Gastrocnemius medialis (tissue), 4 donors: ENCODE measurements around the gene PIR.

ENCODE experiments used
- POLR2A ChIP-seq, 2 donors: fragments of 450-650 bp; IDR thresholded peaks; one replicate each; pipeline ENCODE4 v1.6.1; 2017; ENCODE audit warnings: antibody characterized with exemption in 2 of 2, mild to moderate bottlenecking in 2 of 2, moderate library complexity in 2 of 2
- TF ChIP-seq, protein P1 (sequence below), 5 experiments: fragments of 450-650 bp in 3 of 5; fragments of 200-600 bp in 2 of 5; sonication (generic) in 2 of 5; IDR thresholded peaks in 4 of 5; conservative IDR thresholded peaks in 1 of 5; 1 replicate in 4 of 5; 2 replicates in 1 of 5; pipeline ENCODE4 v1.5.1; 2016 to 2019; ENCODE audit warnings: antibody characterized with exemption in 5 of 5, mild to moderate bottlenecking in 3 of 5, moderate library complexity in 3 of 5

DNA sequence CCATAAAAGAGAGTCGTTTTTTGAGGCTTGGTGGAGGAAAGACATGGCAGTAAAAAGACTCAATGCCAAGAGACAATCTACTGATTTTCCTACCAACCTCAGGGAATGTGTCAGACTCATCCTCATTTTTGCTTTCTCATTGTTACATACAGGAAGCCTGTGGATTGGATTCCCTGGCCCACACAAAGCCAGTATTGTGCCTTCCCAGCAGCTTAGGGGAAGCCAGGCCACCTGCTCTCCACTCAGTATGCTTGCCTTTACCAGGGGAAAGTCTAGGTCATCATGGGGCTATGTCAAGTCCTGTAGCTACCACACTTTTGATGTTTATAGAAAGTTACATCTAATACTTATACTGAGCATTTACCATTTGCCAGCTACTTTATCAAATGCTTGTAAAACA is 18.4 kb upstream of the PIR start:
- TF ChIP-seq, protein P1, sequence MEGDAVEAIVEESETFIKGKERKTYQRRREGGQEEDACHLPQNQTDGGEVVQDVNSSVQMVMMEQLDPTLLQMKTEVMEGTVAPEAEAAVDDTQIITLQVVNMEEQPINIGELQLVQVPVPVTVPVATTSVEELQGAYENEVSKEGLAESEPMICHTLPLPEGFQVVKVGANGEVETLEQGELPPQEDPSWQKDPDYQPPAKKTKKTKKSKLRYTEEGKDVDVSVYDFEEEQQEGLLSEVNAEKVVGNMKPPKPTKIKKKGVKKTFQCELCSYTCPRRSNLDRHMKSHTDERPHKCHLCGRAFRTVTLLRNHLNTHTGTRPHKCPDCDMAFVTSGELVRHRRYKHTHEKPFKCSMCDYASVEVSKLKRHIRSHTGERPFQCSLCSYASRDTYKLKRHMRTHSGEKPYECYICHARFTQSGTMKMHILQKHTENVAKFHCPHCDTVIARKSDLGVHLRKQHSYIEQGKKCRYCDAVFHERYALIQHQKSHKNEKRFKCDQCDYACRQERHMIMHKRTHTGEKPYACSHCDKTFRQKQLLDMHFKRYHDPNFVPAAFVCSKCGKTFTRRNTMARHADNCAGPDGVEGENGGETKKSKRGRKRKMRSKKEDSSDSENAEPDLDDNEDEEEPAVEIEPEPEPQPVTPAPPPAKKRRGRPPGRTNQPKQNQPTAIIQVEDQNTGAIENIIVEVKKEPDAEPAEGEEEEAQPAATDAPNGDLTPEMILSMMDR (IDR thresholded peaks at IDR 0.05 in 4 of 5, conservative IDR thresholded peaks at IDR 0.05 in 1 of 5), result no peak
- TF ChIP-seq POLR2A (IDR thresholded peaks at IDR 0.05), result no peak
